T-helper 2 cell treated with Interferon-gamma antibody and Interleukin-4, amounts not matched to agents 100 ng/mL and 5 ng/mL, for 36 hours (primary cell): ENCODE measurements around the gene AHCYL1. TPM values are rescaled to one million over a fixed set of nuclear protein-coding genes. Genes with fewer than 3 reads are reported as not detected.

Source experiments
- intact Hi-C: fragments of 100-400 bp; cut with micrococcal nuclease; formaldehyde crosslinking; loops from one replicate; pipeline ENCODE4 v1.15.1; 2023
- total RNA-seq: library from RNA; stranded (reverse); gene quantifications from 2 replicates; pipeline ENCODE4 v1.2.3, GENCODE V29; 2022

AHCYL1 gene
- total RNA-seq, 1 donor from 2014 or later = 52.9 TPM

DNA sequence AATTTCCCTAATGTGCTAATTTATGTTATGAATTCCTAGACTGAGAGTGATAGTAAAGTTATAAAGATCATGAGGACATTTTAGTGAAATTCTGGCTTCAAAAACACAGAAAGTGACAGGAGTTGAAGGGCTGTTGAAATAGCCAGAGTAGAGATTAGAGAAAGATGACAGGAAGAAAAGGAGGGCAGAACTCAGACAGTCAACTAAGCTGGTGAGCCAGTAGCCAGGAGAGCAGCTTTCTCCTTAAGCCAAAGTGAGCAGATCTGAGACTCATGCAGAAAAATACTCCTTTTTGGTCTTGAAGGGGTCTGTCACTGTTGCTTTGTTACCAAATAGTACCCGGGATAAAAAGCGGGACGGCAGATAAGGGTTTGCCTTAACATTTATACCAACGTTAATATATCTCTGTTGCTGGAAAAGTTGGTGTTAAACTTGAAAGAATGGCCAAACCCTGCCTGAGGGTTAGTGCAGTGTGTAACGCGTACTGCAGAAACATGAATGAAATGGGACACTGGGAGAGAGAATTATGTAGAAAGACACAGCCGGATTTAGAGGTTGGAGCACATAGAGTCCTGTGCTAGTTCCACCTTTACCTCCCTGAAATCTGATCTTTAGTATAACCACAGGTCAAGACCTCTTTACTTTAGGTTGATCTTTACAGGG is 12.8 kb downstream of the AHCYL1 start:
- intact Hi-C loops = no loop called here

DNA sequence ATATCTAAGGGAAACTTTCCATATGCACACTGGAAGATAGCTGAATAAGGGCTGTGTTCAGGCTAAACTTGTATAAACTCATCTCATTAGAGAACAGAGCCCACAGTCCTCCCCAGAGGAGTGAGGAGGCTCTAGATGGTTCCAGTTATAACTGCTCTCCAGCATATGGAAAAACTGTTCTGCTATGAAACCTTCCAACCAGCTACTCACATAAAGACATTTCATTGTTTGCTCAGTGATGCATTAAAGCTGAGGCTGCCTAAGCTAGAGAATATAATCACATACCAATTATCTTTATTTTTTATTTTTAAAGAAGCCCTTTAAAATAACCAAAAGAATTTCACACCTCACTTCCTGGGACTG is 13.3 kb downstream of the AHCYL1 start:
- intact Hi-C loops = no loop called here

DNA sequence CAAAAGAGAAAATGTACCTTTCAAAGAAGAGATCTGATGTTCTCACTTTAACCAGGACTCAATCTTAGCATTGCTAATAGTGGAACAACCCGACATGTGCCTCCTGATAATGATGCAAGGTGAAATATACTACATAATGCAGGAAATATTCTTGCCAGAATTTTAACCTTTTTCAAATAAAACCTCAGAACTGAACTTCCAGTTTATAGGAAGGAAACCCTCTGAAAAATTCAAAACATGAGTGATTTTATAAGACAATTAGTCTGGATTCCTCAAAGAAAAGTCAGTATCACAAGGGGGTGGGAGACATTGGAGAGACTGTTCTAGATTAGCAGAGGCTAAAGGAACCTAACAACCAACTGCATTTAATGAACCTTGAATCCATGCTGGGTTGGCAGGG is 18.1 kb downstream of the AHCYL1 start:
- intact Hi-C loops = no loop called here

DNA sequence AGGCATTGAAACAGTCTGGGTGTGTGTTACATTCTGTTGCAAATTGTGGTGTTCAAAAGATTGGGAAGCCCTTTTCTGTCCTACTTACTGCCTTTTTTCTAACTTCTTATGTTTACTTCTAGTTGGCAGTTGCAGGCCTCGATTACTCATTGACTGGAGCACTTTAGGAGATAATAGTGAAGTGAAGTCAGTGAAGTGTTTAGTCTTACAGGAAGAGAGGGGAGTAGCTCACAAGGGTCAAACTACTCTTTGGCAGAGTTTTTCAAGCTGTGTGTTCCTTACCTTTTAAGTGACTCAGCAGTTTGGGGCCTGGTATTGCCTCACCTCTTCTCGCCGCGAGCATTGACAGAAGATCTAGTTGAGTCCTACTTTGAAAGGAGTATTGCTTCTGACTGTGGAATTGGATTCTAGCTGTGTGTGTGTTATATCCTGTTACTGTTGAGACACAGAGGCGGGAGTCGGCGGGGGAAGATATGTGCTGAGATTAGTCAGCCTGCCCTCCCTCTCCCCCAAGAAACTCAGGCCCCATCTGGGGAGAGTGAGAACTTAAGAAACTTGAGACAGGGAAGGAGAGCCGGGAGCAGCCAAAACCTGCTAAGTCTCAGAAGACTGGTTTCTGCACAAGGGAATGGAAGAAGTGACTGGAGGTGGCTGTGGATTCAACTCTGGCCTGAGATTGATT is 19.3 kb downstream of the AHCYL1 start:
- intact Hi-C loops = no loop called here

DNA sequence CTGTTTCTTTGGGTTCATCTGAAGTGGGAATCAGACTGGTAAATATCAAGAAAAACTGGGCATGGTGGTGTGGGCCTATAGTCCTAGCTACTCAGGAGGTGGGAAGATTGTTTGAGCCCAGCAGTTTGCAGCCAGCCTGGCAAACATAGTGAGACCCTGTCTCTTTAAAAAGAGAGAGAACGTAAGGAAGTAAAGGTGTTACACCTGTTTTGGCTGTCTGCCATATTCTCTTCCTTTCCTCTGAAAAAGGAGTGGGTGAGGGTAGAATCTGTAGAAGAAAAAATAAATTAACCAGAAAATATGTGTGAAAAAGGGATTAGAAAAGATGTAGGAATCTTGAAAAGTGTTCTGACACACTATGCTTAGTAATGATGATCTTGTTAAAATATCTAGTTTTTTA is 20.0 kb downstream of the AHCYL1 start:
- intact Hi-C loops = no loop called here

DNA sequence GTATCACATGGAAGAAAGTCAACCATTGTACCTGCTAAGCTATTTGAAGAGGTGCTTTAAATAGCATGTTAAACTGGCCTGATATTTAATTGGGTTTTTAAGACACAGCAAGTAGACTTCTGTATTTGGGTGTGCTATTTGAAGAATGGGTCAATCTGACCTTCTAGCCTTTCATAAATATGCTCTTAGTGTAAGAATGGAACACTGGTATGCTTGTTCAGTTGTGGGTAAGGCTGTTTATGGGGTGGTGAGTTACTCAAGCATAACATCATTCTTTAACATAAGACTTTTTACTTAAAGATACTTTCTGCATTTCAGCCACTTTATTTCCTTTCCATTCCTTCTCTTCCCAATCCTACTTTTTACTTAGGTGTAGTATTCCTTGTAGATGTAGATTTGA is 21.4 kb downstream of the AHCYL1 start:
- intact Hi-C loops = no loop called here

DNA sequence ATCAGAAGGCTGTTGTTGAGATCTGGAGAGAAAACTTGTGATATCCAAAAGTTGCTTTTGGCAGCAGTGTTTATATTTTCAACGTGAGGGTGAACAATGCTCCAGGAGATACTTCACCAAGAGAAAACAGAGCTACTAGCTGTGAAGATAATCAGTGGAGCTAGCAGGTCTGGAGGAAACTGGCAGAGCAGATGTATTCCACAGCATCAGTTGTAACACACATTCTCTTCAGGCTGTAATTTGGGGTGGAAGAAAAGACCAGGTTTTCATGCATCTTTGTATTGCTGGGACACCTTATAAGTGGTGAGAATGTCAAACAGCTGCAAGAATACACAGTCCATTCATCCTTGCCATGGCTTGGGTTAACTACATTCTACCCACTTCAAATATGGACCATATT is 22.0 kb downstream of the AHCYL1 start:
- intact Hi-C loops = no loop called here

DNA sequence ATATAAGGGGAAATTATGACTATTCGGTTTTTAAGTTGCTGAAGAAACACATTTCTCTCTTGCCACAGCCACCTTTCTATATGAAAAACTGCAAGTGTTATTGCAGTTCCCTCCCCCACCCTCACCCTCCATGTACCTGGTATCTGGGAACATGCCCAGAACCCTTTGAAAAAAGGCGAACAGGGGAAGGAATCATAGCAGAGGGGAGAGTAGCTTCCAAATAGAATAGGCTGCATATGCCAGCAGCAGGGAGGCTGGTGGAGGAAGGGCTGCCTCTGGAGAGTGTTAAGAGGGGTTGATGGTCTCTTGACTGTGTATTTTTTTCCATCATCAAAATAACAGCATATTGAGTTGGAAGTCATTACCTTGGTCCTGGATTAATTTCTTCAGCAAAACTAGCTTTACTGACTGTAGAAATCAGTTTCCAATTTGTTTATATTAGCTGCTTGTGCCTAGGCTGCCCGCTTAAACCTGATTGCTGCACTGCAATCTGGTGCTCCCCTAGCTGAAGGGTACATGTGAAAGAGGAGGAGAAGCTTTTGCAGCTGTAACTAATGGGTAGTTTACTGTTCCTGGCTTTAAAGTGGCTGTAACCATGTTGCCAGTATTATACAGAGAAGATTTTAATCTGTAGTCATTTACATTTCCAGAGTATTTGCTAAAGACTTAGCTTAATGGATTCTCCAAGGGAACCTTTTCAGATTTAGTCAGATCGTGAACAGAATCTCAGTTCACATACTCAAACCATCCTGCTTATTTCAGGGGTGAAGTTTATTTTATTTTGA is 22.7 kb downstream of the AHCYL1 start:
- intact Hi-C loops = no loop called here

DNA sequence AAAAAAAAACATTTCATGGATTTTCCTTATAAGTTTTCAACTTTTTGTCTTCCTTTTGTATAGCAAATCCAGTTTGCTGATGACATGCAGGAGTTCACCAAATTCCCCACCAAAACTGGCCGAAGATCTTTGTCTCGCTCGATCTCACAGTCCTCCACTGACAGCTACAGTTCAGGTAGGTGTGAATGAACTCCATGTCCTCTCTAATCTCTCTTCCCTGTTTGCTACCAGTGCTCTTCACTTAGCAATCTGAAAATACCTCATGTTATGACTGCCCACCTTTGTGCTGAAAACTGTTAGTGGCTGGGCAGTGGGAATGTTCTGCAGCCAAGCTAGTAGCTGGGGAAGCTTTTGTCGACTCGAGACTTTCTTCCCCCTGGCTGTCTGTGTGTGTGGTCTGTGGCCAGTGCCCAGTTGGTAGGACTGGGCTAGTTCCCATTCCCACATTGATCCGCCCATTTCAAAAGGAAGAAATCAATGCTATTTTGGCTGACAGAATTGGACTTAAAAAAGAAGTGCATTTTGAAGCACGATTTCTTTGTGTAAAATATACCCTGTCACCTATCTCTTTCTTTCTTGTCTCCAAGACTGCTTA is 24.5 kb downstream of the AHCYL1 start:
- intact Hi-C loops = no loop called here

DNA sequence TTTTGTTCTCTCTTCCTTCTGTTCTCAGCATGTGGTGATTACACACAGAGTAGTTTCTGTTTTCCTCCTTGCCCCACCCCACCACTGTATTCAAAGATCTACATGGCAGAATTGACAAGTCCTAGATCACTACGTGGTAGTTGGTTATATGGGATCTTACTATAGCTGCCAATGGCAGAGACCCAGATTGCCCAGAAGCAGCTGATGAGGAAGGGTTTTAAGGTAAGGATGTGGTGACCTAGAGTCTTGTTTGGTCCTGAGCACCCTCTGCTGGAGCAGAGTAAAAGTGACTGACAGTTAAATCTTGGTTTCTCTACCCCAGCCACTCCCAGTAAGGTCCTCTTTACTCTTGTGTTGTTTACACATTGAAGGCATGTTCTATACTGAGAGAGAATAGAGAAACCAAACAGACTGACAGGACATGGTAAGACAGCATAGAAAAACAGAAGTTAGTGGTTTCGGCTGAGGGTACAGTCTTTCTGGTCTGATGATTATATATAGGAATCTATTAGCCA is 27.0 kb downstream of the AHCYL1 start:
- intact Hi-C loops = loop anchor here (1.0 to 2.0 kb wide), 3 partner anchors 27 to 371 kb away; partner anchors contain the start of gene AHCYL1

DNA sequence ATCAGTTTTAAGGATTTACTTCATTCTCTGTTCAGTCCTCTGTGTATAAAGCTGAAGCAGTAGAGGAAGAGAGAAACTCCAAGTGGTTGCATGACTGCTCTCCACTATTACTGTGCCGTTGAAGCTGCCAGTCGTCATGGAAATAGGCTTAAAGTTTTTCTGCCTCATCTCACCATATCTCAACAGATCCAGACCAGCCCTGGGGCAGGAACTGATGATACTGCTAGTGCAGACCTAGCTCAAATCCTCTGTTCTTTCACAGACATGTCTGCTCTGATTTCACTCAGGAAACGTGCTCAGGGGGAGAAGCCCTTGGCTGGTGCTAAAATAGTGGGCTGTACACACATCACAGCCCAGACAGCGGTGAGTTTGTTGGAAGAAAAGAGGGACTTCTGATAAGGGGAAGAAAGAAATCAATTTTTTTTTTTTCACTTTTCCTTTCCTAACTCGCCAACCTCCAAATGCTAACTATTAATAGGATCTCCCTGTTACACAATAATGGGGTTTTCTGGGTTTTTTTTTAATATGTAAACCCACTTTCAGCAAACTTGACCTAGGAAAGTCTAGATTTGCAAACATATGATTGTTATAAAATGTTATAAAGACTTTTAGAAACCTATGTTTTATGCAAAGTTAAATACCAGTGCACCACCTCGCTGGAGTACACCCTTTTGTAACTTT is 27.7 kb downstream of the AHCYL1 start:
- intact Hi-C loops = no loop called here

DNA sequence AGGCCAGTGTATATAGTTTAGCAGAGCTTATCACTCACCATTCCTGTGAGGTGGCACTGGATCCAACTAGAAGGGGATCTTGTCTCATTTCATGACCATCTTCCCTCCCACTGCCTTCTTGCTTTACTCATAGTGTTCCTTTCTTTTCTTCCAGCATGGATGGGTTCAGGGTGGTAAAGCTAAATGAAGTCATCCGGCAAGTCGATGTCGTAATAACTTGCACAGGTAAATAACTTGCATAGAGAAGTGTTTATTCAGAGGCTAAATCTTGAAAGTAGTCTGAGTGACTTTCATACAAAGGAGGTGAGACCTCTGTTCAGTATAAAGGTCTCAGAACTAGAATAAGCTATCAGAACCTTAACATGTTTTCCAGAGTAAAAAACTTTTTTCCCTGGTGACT is 33.2 kb downstream of the AHCYL1 start:
- intact Hi-C loops = no loop called here

DNA sequence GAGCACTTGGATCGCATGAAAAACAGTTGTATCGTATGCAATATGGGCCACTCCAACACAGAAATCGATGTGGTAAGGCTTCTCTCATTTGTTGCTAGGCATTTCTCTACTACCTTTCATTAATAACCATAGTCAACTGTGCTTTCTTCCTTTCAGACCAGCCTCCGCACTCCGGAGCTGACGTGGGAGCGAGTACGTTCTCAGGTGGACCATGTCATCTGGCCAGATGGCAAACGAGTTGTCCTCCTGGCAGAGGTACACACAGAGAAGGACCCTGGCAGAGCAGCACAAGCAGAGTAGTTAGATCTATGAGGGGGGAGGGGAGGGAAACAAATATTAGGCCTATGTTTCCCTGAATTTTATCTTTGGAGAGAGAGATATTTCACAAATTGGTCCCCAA is 33.8 kb downstream of the AHCYL1 start:
- intact Hi-C loops = no loop called here

DNA sequence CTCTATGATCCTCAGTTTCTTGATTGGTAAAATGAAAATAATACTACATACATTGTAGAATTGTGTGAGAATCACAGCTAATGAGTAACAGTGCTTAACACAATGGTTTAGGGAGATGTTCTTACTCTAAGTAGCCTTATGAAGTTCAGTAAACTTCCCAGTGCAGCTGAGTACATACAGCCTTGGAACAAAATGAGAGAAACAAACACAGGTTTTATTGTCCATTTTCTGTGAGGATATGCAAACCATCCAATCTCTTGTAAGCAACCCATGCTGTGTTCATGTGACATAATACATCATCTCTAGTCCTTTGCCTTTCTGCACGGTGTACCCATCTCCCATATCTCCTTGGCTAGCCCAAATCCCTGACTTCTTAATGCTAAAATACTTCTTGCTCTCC is 35.2 kb downstream of the AHCYL1 start:
- intact Hi-C loops = no loop called here

DNA sequence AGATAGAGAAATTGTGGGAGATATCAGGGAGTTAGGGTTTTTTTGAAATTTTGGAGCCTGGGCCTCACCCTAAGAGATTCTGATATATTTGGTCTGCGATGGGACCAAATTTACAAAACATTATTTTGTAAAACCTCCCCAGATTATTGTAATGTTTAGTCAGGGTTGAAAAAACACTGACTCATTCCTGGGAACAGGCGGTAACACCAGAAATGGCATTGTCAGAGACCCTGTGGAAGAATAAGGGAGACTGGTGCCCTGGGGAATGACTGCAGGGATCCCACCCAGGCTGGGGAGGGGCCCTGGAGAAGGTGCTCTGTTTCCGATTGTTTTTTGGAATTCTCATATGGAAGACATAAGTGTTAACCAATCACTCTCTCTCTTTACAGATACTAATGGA is 36.7 kb downstream of the AHCYL1 start:
- intact Hi-C loops = no loop called here

DNA sequence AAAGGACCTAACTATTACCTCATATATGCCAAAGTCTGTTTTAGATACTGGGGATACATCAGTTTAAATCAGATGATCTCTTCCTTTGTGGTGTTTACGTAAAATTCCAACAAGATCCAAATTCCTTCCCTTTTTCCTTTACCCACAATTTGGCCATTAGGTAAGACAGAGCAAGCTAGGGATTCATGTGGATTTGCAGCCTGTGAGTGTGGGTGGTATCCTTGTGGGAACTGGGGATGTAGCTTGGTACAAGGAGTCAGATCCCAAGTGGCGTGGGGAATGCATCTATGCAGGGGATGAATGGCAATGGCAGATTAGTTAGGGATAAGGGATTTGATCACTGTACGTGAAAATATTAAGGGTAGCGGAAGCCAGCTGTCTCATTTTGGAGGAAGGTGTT is 40.0 kb downstream of the AHCYL1 start:
- intact Hi-C loops = no loop called here

DNA sequence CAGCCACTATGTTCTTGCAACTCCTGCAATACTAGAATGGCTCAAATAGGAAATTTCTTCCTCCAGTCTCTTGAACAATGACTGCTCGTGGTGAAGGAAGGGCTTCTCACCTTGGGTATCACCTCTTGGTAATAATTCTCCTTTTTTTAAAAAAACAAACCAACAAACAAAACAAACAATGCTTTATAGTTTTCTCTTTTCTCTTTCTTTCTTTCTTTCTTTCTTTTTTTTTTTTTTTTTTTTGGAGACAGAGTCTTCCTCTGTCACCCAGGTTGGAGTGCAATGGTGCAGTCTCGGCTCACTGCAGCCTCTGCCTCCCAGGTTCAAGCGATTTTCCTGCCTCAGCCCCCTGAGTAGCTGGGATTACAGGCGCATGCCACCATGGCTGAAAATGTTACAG is 46.1 kb downstream of the AHCYL1 start:
- intact Hi-C loops = loop anchor here (5.0 kb wide), 1 partner anchor 123 kb away; no protein-coding TSS in a partner anchor

DNA sequence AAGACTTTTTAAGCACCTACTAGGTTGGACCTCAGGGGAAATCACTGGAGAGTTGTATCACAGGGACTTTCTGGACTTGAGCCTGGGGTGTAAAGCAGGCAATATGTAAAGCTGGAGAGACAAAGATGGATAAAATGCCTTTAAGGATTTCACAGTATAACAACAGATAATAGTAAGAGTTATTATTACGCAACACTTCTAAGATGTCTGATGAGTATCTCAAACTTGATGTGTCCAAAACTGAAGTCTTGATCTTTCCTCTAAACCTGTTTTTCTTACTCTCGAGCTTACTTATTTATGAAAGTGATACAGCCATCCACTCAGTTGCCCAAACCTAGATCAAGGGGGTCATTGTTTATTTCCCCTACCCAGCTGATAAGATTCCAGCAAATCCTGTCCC is 47.8 kb downstream of the AHCYL1 start:
- intact Hi-C loops = loop anchor here (5.0 kb wide), 1 partner anchor 125 kb away; no protein-coding TSS in a partner anchor

DNA sequence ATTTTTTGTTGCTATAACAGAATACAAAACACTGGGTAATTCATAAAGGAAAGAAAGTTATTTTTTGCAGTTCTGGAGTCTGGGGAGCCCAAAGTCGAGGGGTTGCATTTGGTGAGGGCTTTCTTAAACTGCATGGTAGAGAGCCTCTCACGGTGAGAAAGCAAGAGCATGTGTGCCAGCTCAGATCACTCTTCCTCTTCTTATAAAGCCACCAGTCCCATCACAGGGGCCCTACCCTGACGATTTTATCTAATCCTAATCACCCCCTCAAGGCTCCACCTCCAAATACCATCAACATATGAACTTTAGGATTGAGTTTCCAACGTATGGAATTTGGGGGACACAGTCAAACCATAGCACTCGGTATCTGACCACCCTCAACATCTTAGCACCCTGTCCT is 48.9 kb downstream of the AHCYL1 start:
- intact Hi-C loops = loop anchor here (5.0 kb wide), 1 partner anchor 126 kb away; no protein-coding TSS in a partner anchor

DNA sequence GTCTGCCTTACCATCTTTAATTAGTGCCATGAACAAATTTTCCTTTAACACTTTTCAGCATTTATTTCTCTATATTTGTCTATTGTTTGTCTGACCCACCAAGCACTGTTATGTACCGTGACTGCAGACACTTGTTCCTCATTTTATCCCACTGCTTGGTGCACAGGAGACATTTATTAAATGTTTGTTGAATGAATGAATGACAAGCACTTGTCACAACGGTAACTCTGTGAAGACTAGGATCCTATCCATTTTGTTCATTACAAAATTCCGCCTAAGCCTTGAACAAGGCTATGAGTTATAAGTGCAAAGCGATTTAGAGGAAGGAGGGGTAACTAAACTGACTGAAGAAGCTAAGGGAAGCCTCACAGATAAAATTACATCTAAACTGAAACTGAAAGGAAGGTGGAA is 49.5 kb downstream of the AHCYL1 start:
- intact Hi-C loops = loop anchor here (1.0 to 5.0 kb wide), 6 partner anchors 49 to 608 kb away; partner anchors contain the start of genes AHCYL1, GNAI3, KCNC4 and PSMA5
